ENCODE results near the gene GIPC3. TPM values are rescaled to one million over a fixed set of nuclear protein-coding genes. Genes with fewer than 3 reads are reported as not detected.

The GIPC3 gene
- total RNA-seq, 3 donors from 2014 or later = 0.34 to 1.1 (median 0.58) TPM

DNA sequence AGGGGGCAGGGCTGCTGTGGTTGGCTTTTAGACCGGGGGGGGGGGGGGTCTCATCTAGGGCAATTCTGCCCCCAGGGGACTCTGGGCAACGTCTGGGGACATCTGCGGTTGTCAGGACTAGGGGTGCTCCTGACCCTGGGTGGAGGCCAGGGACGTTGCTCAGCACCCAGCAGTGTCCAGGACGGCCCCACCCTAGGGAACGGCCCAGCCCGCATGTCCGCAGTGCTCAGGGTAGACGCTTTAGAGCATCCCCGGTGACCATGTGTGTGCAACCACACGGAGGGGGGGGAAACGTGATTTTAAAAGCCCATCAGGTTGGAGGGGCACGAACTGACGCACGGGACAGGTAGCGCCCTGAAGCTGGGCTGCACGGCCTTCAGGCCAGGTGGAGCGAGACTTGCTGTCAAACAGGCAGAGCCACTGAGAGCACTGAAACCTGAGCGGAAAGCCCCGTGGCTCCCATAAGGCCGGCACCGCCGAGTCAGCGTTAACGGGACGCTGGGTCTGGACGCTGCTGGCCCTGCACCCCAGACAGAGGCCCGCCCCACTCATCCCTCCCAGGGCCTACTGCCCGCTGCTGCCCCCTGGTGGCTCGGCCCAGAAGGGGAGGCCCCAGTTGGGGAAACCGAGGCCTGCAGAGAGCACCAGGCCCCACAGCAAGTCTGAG lies 33.0 kb downstream of the GIPC3 start:
- DNase-seq (peak; percentile 70 to 80 (median 72)), ATAC-seq (peak; percentile 83)
- Histone ChIP-seq H3K4me1 (ENCODE audit: low read depth) (no peaks in the 10 kb centered on the region), H3K4me3 (no peak overlapping the region), H3K9me3 (no peaks in the 10 kb centered on the region), H3K36me3 (ENCODE audit: low read depth) (no peaks in the 10 kb centered on the region)
- TF ChIP-seq, protein P1, sequence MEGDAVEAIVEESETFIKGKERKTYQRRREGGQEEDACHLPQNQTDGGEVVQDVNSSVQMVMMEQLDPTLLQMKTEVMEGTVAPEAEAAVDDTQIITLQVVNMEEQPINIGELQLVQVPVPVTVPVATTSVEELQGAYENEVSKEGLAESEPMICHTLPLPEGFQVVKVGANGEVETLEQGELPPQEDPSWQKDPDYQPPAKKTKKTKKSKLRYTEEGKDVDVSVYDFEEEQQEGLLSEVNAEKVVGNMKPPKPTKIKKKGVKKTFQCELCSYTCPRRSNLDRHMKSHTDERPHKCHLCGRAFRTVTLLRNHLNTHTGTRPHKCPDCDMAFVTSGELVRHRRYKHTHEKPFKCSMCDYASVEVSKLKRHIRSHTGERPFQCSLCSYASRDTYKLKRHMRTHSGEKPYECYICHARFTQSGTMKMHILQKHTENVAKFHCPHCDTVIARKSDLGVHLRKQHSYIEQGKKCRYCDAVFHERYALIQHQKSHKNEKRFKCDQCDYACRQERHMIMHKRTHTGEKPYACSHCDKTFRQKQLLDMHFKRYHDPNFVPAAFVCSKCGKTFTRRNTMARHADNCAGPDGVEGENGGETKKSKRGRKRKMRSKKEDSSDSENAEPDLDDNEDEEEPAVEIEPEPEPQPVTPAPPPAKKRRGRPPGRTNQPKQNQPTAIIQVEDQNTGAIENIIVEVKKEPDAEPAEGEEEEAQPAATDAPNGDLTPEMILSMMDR (IDR thresholded peaks at IDR 0.05) = peak; percentile 86
- intact Hi-C loops (cut with DNase I, micrococcal nuclease) = loop anchor here in 1 of 2 donors (10.0 kb wide), 1 partner anchor 73 kb away; no protein-coding TSS in a partner anchor

DNA sequence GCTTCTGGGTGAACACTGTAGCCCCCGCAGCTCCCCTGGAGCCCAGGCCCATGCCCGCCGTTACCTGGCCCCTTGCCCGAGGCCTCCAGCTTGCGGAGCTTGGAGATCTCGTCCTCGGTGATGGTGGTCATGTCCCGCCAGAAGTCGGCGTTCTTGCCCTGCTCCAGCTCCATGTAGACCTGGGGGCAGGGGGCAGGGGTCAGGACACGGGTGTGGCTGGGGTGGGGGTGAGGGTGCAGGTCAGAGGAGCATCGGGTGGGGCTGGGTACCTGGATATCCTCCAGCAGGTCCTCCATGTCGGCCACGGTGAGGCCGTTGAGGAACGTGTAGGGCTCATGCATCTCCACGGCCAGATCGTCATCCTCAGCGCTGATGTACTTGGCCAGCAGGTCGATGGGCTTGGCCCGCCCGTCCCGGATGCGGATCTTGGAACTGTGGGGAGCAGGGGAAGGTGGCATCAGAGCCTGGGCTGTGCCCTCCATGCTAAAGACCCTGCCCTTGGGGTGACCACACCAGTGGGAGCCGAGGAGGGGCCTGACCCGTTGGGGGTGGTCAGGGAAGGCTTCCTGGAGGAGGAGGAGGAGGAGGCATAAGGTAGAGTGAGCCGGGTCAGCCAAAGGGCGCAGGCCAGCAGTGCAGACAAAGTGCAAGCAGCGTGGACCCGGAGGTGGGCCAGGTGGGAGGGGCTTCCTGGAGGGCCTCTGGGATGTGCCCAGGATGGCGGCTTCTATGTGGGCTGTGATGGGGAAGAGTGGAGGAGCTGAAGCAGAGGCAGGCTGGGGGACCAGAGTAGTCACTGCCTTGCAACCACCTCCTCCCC lies 33.7 kb downstream of the GIPC3 start:
- Histone ChIP-seq H3K4me3 (no peak overlapping the region), H3K4me1 (ENCODE audit: low read depth) (no peaks in the 10 kb centered on the region), H3K9me3 (no peaks in the 10 kb centered on the region), H3K36me3 (ENCODE audit: low read depth) (no peaks in the 10 kb centered on the region)
- TF ChIP-seq, protein P1 (IDR thresholded peaks at IDR 0.05) = no peak
- DNase-seq (peak in 1 of 3 donors; percentile 47), ATAC-seq (no peak)
- intact Hi-C loops (cut with DNase I, micrococcal nuclease) = loop anchor here in 1 of 2 donors (10.0 kb wide), 1 partner anchor 74 kb away; no protein-coding TSS in a partner anchor

DNA sequence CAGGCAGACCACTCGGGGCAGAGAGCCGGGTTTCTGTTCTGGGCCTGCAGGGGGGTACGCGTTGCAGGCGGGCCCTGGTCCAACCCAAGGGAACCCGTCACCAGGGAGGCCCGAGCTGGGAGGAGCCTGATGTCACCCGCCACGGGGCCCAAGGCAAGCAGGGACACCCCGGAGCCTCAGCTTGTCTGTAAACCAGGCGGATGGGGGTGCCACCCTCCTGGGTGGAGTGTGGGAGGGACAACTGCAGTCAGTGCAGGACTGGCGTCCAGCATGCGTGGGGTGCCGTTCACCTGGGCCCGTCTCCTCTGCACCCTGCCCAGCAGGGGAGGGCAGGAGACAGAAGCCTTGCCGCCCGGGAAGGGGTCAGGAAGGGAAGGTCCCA lies 34.3 kb downstream of the GIPC3 start:
- no peaks in the 10 kb centered on the region for H3K9me3 ChIP-seq
- H3K36me3 ChIP-seq (ENCODE audit: low read depth) = no peaks in the 10 kb centered on the region
- ATAC-seq (no peak), DNase-seq (peak in 1 of 3 donors; percentile 43)
- no peak overlapping the region for H3K4me3 ChIP-seq
- TF ChIP-seq, protein P1 (IDR thresholded peaks at IDR 0.05) = no peak
- no peaks in the 10 kb centered on the region for H3K4me1 ChIP-seq (ENCODE audit: low read depth)
- intact Hi-C loops (cut with DNase I, micrococcal nuclease) = loop anchor here in 1 of 2 donors (10.0 kb wide), 1 partner anchor 75 kb away; no protein-coding TSS in a partner anchor

DNA sequence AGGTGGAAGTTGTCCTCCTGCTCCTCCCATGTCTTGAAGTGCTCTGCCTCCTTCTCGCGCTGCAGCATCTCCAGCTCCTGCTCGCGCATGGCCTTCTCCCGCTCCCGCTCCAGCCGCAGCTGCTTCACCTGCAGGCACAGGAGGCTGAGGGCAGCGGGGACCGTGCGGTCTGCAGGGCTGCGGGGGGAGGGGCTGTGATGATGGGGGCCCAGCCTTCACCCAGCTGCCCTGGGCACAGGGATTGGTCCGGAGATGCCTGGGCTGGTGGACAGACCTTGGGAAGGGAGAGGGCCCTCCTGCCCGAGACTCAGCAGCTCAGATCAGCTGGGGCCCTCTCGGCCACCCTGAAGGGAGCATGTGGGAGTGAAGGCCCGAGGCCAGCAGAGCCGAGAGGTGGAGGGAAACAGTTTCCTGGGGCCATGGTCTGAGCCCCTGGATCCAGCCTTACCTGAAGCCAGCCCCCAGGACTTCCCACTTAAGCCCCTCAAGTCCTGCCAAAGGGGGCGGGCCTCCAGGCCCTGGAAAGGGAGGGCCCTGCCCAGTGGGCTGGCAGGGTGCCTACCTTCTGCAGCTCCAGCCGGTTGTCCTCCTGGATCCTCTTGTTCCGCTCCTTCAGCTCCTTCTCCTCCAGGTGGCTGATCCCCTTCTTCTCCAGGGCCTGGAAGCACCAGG lies 35.0 kb downstream of the GIPC3 start:
- intact Hi-C loops (cut with DNase I, micrococcal nuclease) = no loop called here
- DNase-seq = peak in 1 of 3 donors; percentile 48
- TF ChIP-seq, protein P1 (IDR thresholded peaks at IDR 0.05) = no peak
- no peak for ATAC-seq
- Histone ChIP-seq H3K4me3 (no peak overlapping the region), H3K36me3 (ENCODE audit: low read depth) (no peaks in the 10 kb centered on the region), H3K9me3 (no peaks in the 10 kb centered on the region), H3K4me1 (ENCODE audit: low read depth) (peaks cover 4% of the 10 kb centered on the region)

DNA sequence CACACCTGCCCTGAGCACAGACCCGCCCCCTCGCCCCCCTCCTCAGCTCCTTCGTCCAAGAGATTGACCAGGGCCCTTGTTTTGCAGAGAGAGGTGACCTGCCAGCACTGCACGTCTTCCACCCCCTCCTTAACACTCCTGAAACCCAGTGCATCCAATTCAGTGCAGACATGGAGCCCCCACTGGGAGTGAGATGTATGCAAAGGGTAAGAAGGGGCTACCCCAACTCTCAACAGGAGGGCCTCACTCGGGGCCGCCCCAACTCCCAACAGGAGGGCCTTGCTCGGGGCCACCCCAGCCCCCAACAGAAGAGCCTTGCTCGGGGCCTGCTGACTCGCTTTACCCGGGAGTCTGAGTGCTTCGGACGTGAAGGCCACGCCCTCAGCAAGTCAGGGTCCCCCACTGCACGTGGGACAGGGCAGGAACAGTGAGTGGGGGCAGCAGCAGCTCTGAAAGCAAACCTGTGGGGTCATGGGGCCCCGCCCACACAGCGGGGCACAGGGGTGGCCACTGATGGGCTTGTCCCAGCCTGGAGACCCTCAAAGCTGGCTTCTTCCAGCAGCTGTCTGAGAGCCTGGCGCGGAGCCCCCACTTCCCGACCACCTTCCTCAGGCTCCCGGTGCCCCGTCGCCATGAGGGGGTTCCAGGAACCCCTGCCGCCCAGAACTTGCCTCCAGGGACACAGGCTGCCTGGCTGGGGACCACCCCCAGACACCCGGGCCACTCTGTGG lies 35.7 kb downstream of the GIPC3 start:
- intact Hi-C loops (cut with DNase I, micrococcal nuclease) = no loop called here
- Histone ChIP-seq H3K36me3 (ENCODE audit: low read depth) (no peaks in the 10 kb centered on the region), H3K9me3 (no peaks in the 10 kb centered on the region), H3K4me1 (ENCODE audit: low read depth) (peaks cover 10% of the 10 kb centered on the region), H3K4me3 (no peak overlapping the region)
- no peak for ATAC-seq
- TF ChIP-seq, protein P1 (IDR thresholded peaks at IDR 0.05) = no peak
- DNase-seq = peak in 1 of 3 donors; percentile 45
